PC-3 (cell line): ENCODE measurements around the gene FAR2. TPM values are rescaled to one million over a fixed set of nuclear protein-coding genes. Genes with fewer than 3 reads are reported as not detected.

Experiments used
- ATAC-seq: fragments of 200-7000 bp; cut with Tn5 transposase; 2 replicates; pipeline ENCODE4 v1.9.1; 2020; ENCODE audit warnings: mild to moderate bottlenecking, moderate library complexity
- BruUV-seq: library from RNA; stranded (reverse); fragments of 400-500 nt; replicated peaks from 2 replicates; lab custom pipeline; 2021; lab: Mats Ljungman, UMichigan
- CTCF ChIA-PET: fragments of 300-600 bp; sonication (Branson Sonifier 250); formaldehyde crosslinking; loops from one replicate; lab custom pipeline; 2022; ENCODE audit warnings: antibody characterized with exemption; lab: Charles Lee
- POLR2A ChIA-PET: fragments of 300-600 bp; sonication (Branson Sonifier 250); formaldehyde crosslinking; loops from one replicate; lab custom pipeline; 2022; ENCODE audit warnings: antibody characterized with exemption; ENCODE audit not compliant: unreplicated experiment; lab: Charles Lee
- DNase-seq: peaks from one replicate; pipeline ENCODE4 v3.0.0-alpha.2; 2015
- H2AFZ ChIP-seq: fragments of 300-600 bp; sonication (generic); 2 replicates; pipeline ENCODE4 v1.6.0; 2016; ENCODE audit warnings: antibody characterized with exemption, low read length
- H3F3A ChIP-seq: fragments of 300-600 bp; sonication (generic); one replicate; pipeline ENCODE4 v1.6.0; 2017; ENCODE audit warnings: antibody characterized with exemption, low read length, control low read depth, mild to moderate bottlenecking; ENCODE audit not compliant: unreplicated experiment
- H3K27ac ChIP-seq: fragments of 300-600 bp; sonication (generic); 2 replicates; pipeline ENCODE4 v1.5.1; 2016; ENCODE audit warnings: mild to moderate bottlenecking, low read length
- H3K27me3 ChIP-seq: fragments of 300-600 bp; sonication (generic); 2 replicates; pipeline ENCODE4 v1.6.1; 2016; ENCODE audit warnings: low read length, mixed read lengths
- H3K36me3 ChIP-seq: fragments of 300-600 bp; sonication (generic); 2 replicates; pipeline ENCODE4 v1.6.1; 2016; ENCODE audit warnings: low read depth, mixed run types, low read length, mixed read lengths
- H3K4me1 ChIP-seq: fragments of 300-600 bp; sonication (generic); 2 replicates; pipeline ENCODE4 v1.5.1; 2016; ENCODE audit warnings: low read length; ENCODE audit not compliant: insufficient read depth
- H3K4me2 ChIP-seq: fragments of 300-600 bp; sonication (generic); 2 replicates; pipeline ENCODE4 v1.6.0; 2016; ENCODE audit warnings: low read length
- H3K4me3 ChIP-seq: fragments of 300-600 bp; sonication (generic); 2 replicates; pipeline ENCODE4 v1.5.1; 2016; ENCODE audit warnings: mild to moderate bottlenecking, low read length, mixed read lengths
- H3K79me2 ChIP-seq: fragments of 300-600 bp; sonication (generic); 2 replicates; pipeline ENCODE4 v1.6.1; 2017; ENCODE audit warnings: low read length, mixed read lengths
- H3K9ac ChIP-seq: fragments of 300-600 bp; sonication (generic); 2 replicates; pipeline ENCODE4 v1.6.0; 2016; ENCODE audit warnings: mild to moderate bottlenecking, low read length
- H3K9me2 ChIP-seq: fragments of 300-600 bp; sonication (generic); replicated peaks from 2 replicates; pipeline ENCODE4 v1.6.1; 2016; ENCODE audit warnings: mixed run types, low read length, mixed read lengths
- H3K9me3 ChIP-seq: fragments of 300-600 bp; sonication (generic); 2 replicates; pipeline ENCODE4 v1.6.1; 2016; ENCODE audit warnings: low read length, mixed read lengths
- H4K20me1 ChIP-seq: fragments of 300-600 bp; sonication (generic); 2 replicates; pipeline ENCODE4 v1.6.1; 2016; ENCODE audit warnings: low read length, mixed read lengths
- CTCF ChIP-seq: fragments of 300-600 bp; sonication (generic); conservative IDR thresholded peaks from 2 replicates; pipeline ENCODE4 v1.5.1; 2017; ENCODE audit warnings: antibody characterized with exemption, low read depth, mild to moderate bottlenecking, low read length
- EZH2 ChIP-seq: fragments of 300-600 bp; sonication (generic); IDR thresholded peaks from one replicate; pipeline ENCODE4 v1.6.1; 2017; ENCODE audit warnings: antibody characterized with exemption, mild to moderate bottlenecking, low read length; ENCODE audit not compliant: unreplicated experiment
- EZH2phosphoT487 ChIP-seq: fragments of 300-600 bp; sonication (generic); IDR thresholded peaks from 2 replicates; pipeline ENCODE4 v1.6.1; 2018; ENCODE audit warnings: mild to moderate bottlenecking, antibody characterized with exemption, low read length, borderline replicate concordance
- intact Hi-C: fragments of 100-400 bp; cut with micrococcal nuclease; formaldehyde crosslinking; loops from 2 replicates; pipeline ENCODE4 v1.9.0; 2023
- total RNA-seq: library from RNA; depleted of rRNA; stranded (reverse); fragments of >200 nt; gene quantifications from 2 replicates; pipeline ENCODE4 v1.2.3, GENCODE V29; 2014

The FAR2 gene
- total RNA-seq, 1 experiment from 2014 or later, result 10.2 TPM

DNA sequence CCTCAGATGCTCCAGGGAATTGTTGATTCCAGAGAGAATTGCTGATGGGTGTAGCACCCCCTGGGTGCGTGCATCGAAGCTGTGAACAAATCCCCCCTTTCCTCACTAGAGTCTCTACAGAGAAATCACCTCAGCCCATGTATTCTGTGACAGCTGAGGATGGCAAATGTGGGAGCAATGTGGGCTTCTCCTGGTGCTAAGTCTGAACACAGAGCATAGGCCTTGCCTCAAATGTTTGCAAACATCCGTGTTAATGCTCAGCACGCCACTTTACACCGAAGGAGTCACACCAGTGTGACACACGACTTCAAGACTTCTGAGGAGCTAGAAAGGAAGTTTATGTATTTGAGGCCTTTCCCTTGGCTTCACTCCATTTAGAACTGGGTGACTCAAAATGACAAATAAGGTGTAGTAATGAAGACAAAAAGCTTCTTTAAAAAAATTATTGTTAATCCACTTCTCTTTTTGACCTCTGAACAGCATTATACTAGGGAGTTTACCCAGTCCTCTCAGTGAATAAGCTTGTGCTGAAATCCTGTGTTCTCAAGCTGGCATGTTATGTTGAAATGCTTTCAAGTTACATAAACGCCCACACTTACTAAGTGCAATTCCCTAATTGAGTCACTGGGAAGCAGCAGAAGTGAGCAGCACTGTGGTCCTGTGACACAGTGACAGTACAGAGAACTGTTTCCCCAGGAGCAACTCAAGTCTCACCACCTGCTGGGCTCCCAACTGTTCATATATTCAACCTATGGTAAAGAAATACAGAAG is 92.9 kb downstream of the FAR2 start:
- intact Hi-C loops, result loop anchor here (1.0 to 10.0 kb wide), 13 partner anchors 59 to 1257 kb away; partner anchors contain the start of gene ERGIC2
- Histone ChIP-seq H4K20me1 (no peaks in the 10 kb centered on the region), H3K4me3 (peak overlapping the region; percentile 3; the same call in 1 of the 2 replicates), H3K27ac (peak overlapping the region; percentile 83), H3K27me3 (no peaks in the 10 kb centered on the region), H3K9me3 (no peaks in the 10 kb centered on the region), H3F3A (peaks cover 18% of the 10 kb centered on the region), H2AFZ (peak overlapping the region; percentile 49), H3K9ac (peak overlapping the region; percentile 56), H3K79me2 (no peaks in the 10 kb centered on the region), H3K9me2 (no peaks in the 10 kb centered on the region), H3K36me3 (no peaks in the 10 kb centered on the region), H3K4me2 (peak overlapping the region; percentile 63), H3K4me1 (peaks cover 64% of the 10 kb centered on the region)
- ATAC-seq, result peak; percentile 84
- TSS peak; percentile 63 for BruUV-seq
- ChIA-PET POLR2A (interaction anchor here (0.6 to 1.0 kb wide), 7 partner anchors 69 to 1252 kb away, joined by 3 to 5 read pairs (median 4); no protein-coding TSS in a partner anchor), CTCF (interaction anchor here (0.5 to 2.9 kb wide), 11 partner anchors 22 to 169 kb away, joined by 3 to 19 read pairs (median 4); no protein-coding TSS in a partner anchor)
- peak; percentile 100 for DNase-seq
- TF ChIP-seq EZH2phosphoT487 (no peak), EZH2 (no peak), CTCF (peak; percentile 54)

- POLR2A ChIA-PET, result interaction anchor here (0.5 to 0.7 kb wide), 3 partner anchors 66 to 1358 kb away, joined by 3 to 5 read pairs (median 3); no protein-coding TSS in a partner anchor
- intact Hi-C loops, result loop anchor here (1.0 to 10.0 kb wide), 13 partner anchors 58 to 1258 kb away; partner anchors contain the start of gene ERGIC2
- H3K4me3 ChIP-seq, result peak overlapping the region; percentile 1; the same call in 1 of the 2 replicates
- H3F3A ChIP-seq, result peaks cover 18% of the 10 kb centered on the region
- H3K9ac ChIP-seq, result peak overlapping the region; percentile 56
- H3K36me3 ChIP-seq, result no peaks in the 10 kb centered on the region
- no peaks in the 10 kb centered on the region for H3K9me3 ChIP-seq
- H3K9me2 ChIP-seq, result no peaks in the 10 kb centered on the region
- TF ChIP-seq CTCF, result no peak
- TF ChIP-seq EZH2phosphoT487, result no peak
- no peak for TF ChIP-seq EZH2
- H4K20me1 ChIP-seq, result no peaks in the 10 kb centered on the region
- no TSS peak for BruUV-seq
- H3K27ac ChIP-seq, result peak overlapping the region; percentile 83
- peaks cover 64% of the 10 kb centered on the region for H3K4me1 ChIP-seq
- H3K27me3 ChIP-seq, result no peaks in the 10 kb centered on the region
- peak overlapping the region; percentile 63 for H3K4me2 ChIP-seq
- no peaks in the 10 kb centered on the region for H3K79me2 ChIP-seq
- DNase-seq, result no peak
- CTCF ChIA-PET, result interaction anchor here (0.7 to 2.9 kb wide), 4 partner anchors 64 to 170 kb away, joined by 3 to 19 read pairs (median 8); no protein-coding TSS in a partner anchor
- ATAC-seq, result peak; percentile 14
- 0 out of 2 replicates have a peak overlapping the region, but pooled peaks have one; percentile 1 for H2AFZ ChIP-seq
Measured at GRCh38 chr12:29242921-29243431, 93.9 kb downstream of the FAR2 start.
